Naive thymus-derived CD8-positive, alpha-beta T cell (primary cell): Measurements from ENCODE around the gene PAK4. TPM values are rescaled to one million over a fixed set of nuclear protein-coding genes. Genes with fewer than 3 reads are reported as not detected.
A peak's percentile ranks its signal among the peaks of the same experiment; 100 is the strongest.

ENCODE experiments used
- ATAC-seq, 2 donors: fragments of 150-1000 bp; cut with Tn5 transposase in 1 of 2; sonication (Bioruptor Pico), chemical (Tn5 transposase) in 1 of 2; 1 replicate in 1 of 2; 2 replicates in 1 of 2; pipeline ENCODE4 v1.10.0; 2021; ENCODE audit warnings: mild to moderate bottlenecking in 2 of 2, moderate library complexity in 2 of 2
- POLR2A ChIA-PET: fragments of 350-600 bp; sonication (Branson Sonifier 250); formaldehyde crosslinking; loops from one replicate; lab custom pipeline; 2021; ENCODE audit warnings: antibody characterized with exemption; lab: Charles Lee
- DNase-seq, 10 donors: peaks; one replicate each; pipeline versions ENCODE4 v3.0.0 to v3.0.0-alpha.2; 2020 to 2022
- H3K27ac Mint-ChIP-seq, 10 donors: one replicate each; pipeline ENCODE4 v1.8.0; 2020 to 2022; ENCODE audit warnings: mild to moderate bottlenecking in 10 of 10, mixed read lengths in 10 of 10, moderate library complexity in 4 of 10, inconsistent platforms in 1 of 10
- H3K27me3 Mint-ChIP-seq, 5 donors: one replicate each; pipeline ENCODE4 v1.8.0; 2021 to 2022; ENCODE audit warnings: mixed read lengths in 5 of 5
- H3K36me3 Mint-ChIP-seq, 3 donors: one replicate each; pipeline ENCODE4 v1.8.0; 2020 to 2022; ENCODE audit warnings: mixed read lengths in 3 of 3, mild to moderate bottlenecking in 2 of 3, inconsistent platforms in 1 of 3
- H3K4me1 Mint-ChIP-seq, 4 donors: one replicate each; pipeline ENCODE4 v1.8.0; 2021 to 2022; ENCODE audit warnings: mixed read lengths in 4 of 4
- H3K4me3 Mint-ChIP-seq, 10 donors: one replicate each; pipeline ENCODE4 v1.8.0; 2020 to 2022; ENCODE audit warnings: mild to moderate bottlenecking in 10 of 10, mixed read lengths in 10 of 10, moderate library complexity in 6 of 10, inconsistent platforms in 1 of 10
- H3K9me3 Mint-ChIP-seq, 9 donors: one replicate each; pipeline ENCODE4 v1.8.0; 2020 to 2022; ENCODE audit warnings: mixed read lengths in 9 of 9, mild to moderate bottlenecking in 3 of 9, inconsistent platforms in 1 of 9, moderate library complexity in 1 of 9
- polyA plus RNA-seq, 3 donors: library from polyadenylated mRNA; unstranded; fragments of 300-500 nt; fragmentation: Illumina TruSeq; gene quantifications; one replicate each; pipeline ENCODE4 v1.2.3, GENCODE V29; 2021
- total RNA-seq, 8 experiments: library from RNA in 2 of 8; stranded (reverse) in 2 of 8; gene quantifications; one replicate each; pipeline ENCODE4 v1.2.3 and lab custom pipeline; 2021 to 2026

Gene PAK4
- total and polyA plus RNA-seq, 5 experiments from 2014 or later: 1.3 to 16.8 (median 1.4) TPM

DNA sequence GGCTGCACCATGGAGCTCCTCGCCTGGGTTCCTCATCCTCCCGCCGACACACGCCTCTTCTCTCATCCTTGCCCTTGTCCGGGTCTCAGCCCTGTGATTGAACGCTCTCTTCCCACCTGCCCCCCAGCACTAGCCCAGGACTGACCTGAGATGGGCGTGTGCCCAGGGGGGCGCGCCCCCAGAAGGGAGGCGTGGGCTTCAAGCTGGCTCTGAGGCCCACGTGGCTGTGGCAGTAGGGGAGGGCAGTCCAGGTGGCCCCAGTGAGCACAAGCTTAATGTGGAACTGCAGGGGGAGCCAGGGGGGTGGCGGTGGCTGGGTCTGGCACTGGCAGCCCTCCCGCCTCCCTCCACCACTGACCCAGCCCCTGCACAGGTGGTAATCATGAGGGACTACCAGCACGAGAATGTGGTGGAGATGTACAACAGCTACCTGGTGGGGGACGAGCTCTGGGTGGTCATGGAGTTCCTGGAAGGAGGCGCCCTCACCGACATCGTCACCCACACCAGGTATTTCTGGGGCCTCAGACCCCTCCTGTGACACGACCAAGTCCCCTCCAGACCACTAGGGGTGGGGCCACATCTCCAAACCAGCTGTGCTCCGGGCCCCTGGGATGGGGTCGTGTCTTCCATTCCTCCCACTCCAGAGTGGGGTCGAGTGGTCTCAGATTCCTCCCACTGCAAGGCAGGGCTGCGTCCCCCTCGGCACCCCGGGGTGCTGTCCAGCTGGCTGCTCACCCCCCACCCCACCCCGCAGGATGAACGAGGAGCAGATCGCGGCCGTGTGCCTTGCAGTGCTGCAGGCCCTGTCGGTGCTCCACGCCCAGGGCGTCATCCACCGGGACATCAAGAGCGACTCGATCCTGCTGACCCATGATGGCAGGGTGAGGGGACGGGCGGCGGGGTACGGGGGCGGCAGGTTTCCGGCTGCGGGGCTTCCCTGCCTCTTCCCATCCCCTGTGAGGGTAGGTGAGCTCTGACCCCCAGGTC, 49.3 kb downstream of the PAK4 start:
- no peak for ATAC-seq
- no peak overlapping the region for H3K4me3 Mint-ChIP-seq
- peak overlapping the region in 1 of 10 donors; percentile 67 for H3K27ac Mint-ChIP-seq
- DNase-seq: no peak
- no peaks in the 10 kb centered on the region for H3K27me3 Mint-ChIP-seq
- no peaks in the 10 kb centered on the region for H3K4me1 Mint-ChIP-seq
- H3K9me3 Mint-ChIP-seq: no peaks in the 10 kb centered on the region
- POLR2A ChIA-PET: no interaction called here
- peaks cover 0 to 25% (median 0%) of the 10 kb centered on the region in 3 donors for H3K36me3 Mint-ChIP-seq

- Mint-ChIP-seq H3K27ac (no peak overlapping the region), H3K36me3 (peaks cover 0 to 23% (median 0%) of the 10 kb centered on the region in 3 donors), H3K4me3 (no peak overlapping the region), H3K27me3 (no peaks in the 10 kb centered on the region), H3K4me1 (no peaks in the 10 kb centered on the region), H3K9me3 (no peaks in the 10 kb centered on the region)
- no peak for ATAC-seq
- no peak for DNase-seq
- POLR2A ChIA-PET: interaction anchor here (0.6 kb wide), 1 partner anchor 10 kb away, joined by 3 read pairs; no protein-coding TSS in a partner anchor
Measured at GRCh38 chr19:39175564-39175963, 50.0 kb downstream of the PAK4 start.

- POLR2A ChIA-PET: no interaction called here
- H3K27ac Mint-ChIP-seq: no peak overlapping the region
- no peak for DNase-seq
Measured at GRCh38 chr19:39177110-39177699, 51.6 kb downstream of the PAK4 start.

DNA sequence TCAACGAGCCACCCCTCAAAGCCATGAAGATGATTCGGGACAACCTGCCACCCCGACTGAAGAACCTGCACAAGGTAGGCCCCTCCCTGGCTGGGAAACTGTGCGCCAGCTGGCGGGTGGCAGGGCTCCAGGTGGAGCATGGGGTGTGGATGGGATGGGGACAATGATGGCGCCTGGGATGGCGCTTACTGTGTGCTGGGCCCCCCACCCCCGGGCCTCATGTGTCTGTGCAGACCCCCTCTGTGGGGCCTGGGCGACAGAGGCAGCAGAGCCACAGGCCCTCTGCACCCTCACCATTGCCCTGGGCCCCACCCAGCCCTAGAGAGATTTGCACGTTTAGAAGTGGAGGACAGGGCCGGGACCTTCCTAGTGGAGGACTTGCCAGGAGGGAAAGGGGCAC, 52.1 kb downstream of the PAK4 start:
- H3K9me3 Mint-ChIP-seq: no peaks in the 10 kb centered on the region
- H3K4me1 Mint-ChIP-seq: no peaks in the 10 kb centered on the region
- DNase-seq (no peak), ATAC-seq (no peak)
- POLR2A ChIA-PET: no interaction called here
- no peak overlapping the region for H3K4me3 Mint-ChIP-seq
- peaks cover 0 to 22% (median 0%) of the 10 kb centered on the region in 3 donors for H3K36me3 Mint-ChIP-seq
- H3K27me3 Mint-ChIP-seq: no peaks in the 10 kb centered on the region
- H3K27ac Mint-ChIP-seq: peak overlapping the region in 1 of 10 donors; percentile 33

More at GRCh38 chr19:39177110-39177699, 51.6 kb downstream of the PAK4 start:
- Mint-ChIP-seq H3K9me3 (no peaks in the 10 kb centered on the region), H3K27me3 (no peaks in the 10 kb centered on the region), H3K4me1 (no peaks in the 10 kb centered on the region), H3K36me3 (peaks cover 0 to 22% (median 0%) of the 10 kb centered on the region in 3 donors), H3K4me3 (no peak overlapping the region)
- ATAC-seq: no peak

DNA sequence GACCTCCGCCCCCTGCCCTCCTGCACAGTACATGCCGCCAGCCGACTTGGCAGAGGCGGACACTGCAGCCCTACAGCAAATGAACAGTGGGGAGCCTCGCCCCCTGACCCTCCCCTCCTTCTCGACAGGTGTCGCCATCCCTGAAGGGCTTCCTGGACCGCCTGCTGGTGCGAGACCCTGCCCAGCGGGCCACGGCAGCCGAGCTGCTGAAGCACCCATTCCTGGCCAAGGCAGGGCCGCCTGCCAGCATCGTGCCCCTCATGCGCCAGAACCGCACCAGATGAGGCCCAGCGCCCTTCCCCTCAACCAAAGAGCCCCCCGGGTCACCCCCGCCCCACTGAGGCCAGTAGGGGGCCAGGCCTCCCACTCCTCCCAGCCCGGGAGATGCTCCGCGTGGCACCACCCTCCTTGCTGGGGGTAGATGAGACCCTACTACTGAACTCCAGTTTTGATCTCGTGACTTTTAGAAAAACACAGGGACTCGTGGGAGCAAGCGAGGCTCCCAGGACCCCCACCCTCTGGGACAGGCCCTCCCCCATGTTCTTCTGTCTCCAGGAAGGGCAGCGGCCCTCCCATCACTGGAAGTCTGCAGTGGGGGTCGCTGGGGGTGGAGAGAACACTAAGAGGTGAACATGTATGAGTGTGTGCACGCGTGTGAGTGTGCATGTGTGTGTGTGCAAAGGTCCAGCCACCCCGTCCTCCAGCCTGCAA, 52.9 kb downstream of the PAK4 start:
- Mint-ChIP-seq H3K4me3 (no peak overlapping the region), H3K4me1 (no peaks in the 10 kb centered on the region), H3K27me3 (no peaks in the 10 kb centered on the region), H3K9me3 (no peaks in the 10 kb centered on the region), H3K27ac (no peak overlapping the region), H3K36me3 (peaks cover 0 to 22% (median 0%) of the 10 kb centered on the region in 3 donors)
- ATAC-seq (no peak), DNase-seq (no peak)
- POLR2A ChIA-PET: no interaction called here

GRCh38 chr19:39179754-39180153, 54.2 kb downstream of the PAK4 start:
- H3K27ac Mint-ChIP-seq: no peak overlapping the region

GRCh38 chr19:39180749-39181148, 55.2 kb downstream of the PAK4 start:
- Mint-ChIP-seq H3K9me3 (no peaks in the 10 kb centered on the region), H3K4me1 (no peaks in the 10 kb centered on the region), H3K27me3 (no peaks in the 10 kb centered on the region), H3K36me3 (peaks cover 0 to 20% (median 0%) of the 10 kb centered on the region in 3 donors), H3K4me3 (no peak overlapping the region), H3K27ac (peak overlapping the region in 1 of 10 donors; percentile 40)
- DNase-seq: no peak
- ATAC-seq: no peak
- POLR2A ChIA-PET: no interaction called here

More at GRCh38 chr19:39179754-39180153, 54.2 kb downstream of the PAK4 start:
- Mint-ChIP-seq H3K27me3 (no peaks in the 10 kb centered on the region), H3K36me3 (peaks cover 0 to 22% (median 0%) of the 10 kb centered on the region in 3 donors), H3K4me1 (no peaks in the 10 kb centered on the region), H3K4me3 (no peak overlapping the region), H3K9me3 (no peaks in the 10 kb centered on the region)
- POLR2A ChIA-PET: no interaction called here
- no peak for DNase-seq
- no peak for ATAC-seq

DNA sequence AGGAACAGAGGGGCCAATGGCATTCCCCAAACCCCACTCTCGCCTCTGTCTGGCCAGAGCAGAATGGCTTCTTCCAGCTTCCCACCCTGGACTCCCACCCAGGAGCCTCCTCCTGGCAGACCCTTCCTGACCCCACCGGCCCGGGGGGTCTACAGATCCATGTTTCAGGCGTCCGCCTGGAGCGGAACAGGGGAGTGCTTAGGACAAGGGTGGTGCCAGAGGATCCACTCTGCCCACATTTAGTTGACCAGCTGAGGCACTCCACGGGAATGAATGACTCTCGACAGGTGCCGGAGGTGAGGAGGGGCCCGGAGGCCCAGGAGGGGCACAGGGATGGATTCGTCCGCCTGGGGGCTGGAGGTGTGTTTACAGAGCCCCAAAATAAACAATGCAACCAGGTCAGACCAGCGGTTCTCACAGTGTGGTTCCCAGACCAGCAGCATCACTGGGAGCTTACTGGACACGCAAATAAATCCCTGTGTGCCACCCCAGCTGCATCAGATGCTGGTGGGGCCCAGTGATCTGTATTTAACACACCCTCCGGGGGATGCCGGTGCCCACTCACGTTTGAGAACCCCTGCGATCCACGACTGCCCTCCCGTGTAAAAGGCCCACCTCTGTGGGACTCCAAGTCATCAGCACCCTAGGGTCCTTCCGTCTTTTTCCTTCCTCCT, 56.1 kb downstream of the PAK4 start:
- Mint-ChIP-seq H3K4me3 (no peak overlapping the region), H3K36me3 (peaks cover 0 to 18% (median 0%) of the 10 kb centered on the region in 3 donors), H3K9me3 (no peaks in the 10 kb centered on the region), H3K27ac (peak overlapping the region in 1 of 10 donors; percentile 18), H3K4me1 (no peaks in the 10 kb centered on the region), H3K27me3 (no peaks in the 10 kb centered on the region)
- ATAC-seq (no peak), DNase-seq (no peak)
- POLR2A ChIA-PET: interaction anchor here (0.9 kb wide), 1 partner anchor 311 kb away, joined by 3 read pairs; no protein-coding TSS in a partner anchor

GRCh38 chr19:39182174-39182505, 56.6 kb downstream of the PAK4 start:
- no peak overlapping the region for H3K4me3 Mint-ChIP-seq
- ATAC-seq (no peak), DNase-seq (no peak)
- H3K9me3 Mint-ChIP-seq: no peaks in the 10 kb centered on the region
- peaks cover 0 to under 1% (median 0%) of the 10 kb centered on the region in 4 donors for H3K4me1 Mint-ChIP-seq
- peaks cover 0 to 2% (median under 1%) of the 10 kb centered on the region in 5 donors for H3K27me3 Mint-ChIP-seq
- peaks cover 0 to 13% (median 0%) of the 10 kb centered on the region in 3 donors for H3K36me3 Mint-ChIP-seq
- no peak overlapping the region for H3K27ac Mint-ChIP-seq
- POLR2A ChIA-PET: interaction anchor here (0.9 kb wide), 1 partner anchor 310 kb away, joined by 3 read pairs; no protein-coding TSS in a partner anchor

GRCh38 chr19:39183104-39183503, 57.5 kb downstream of the PAK4 start:
- H3K27ac Mint-ChIP-seq: peak overlapping the region in 1 of 10 donors; percentile 47
- no peak overlapping the region for H3K4me3 Mint-ChIP-seq
- peaks cover 0 to 10% (median 0%) of the 10 kb centered on the region in 3 donors for H3K36me3 Mint-ChIP-seq
- H3K27me3 Mint-ChIP-seq: peaks cover 0 to 4% (median 4%) of the 10 kb centered on the region in 5 donors
- ATAC-seq: no peak
- no peak for DNase-seq
- H3K9me3 Mint-ChIP-seq: no peaks in the 10 kb centered on the region
- POLR2A ChIA-PET: no interaction called here
- peaks cover 0 to 2% (median 0%) of the 10 kb centered on the region in 4 donors for H3K4me1 Mint-ChIP-seq

DNA sequence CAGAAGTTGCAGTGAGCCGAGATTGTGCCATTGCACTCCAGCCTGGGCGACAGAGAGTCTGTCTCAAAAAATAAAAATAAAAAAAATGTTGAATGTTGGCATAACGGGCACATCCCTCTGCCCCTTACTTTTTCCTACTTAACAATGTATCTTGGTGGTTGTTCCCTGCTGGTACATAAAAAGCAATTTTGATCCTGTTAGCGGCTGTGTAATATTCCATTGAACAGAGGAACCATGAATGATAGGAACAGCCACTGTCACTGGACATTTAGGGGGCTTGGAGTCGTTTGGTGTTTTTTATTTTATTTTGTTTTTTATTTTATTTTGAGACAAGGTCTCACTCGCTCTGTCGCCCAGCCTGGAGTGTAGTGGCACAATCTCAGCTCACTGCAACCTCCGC, 60.8 kb downstream of the PAK4 start:
- Mint-ChIP-seq H3K36me3 (no peaks in the 10 kb centered on the region), H3K27ac (no peak overlapping the region), H3K9me3 (no peaks in the 10 kb centered on the region), H3K4me1 (peaks cover 0 to 2% (median 0%) of the 10 kb centered on the region in 4 donors), H3K4me3 (no peak overlapping the region), H3K27me3 (peaks cover 6 to 23% (median 11%) of the 10 kb centered on the region in 5 donors)
- POLR2A ChIA-PET: no interaction called here
- ATAC-seq (no peak), DNase-seq (no peak)

GRCh38 chr19:39187552-39187943, 62.0 kb downstream of the PAK4 start:
- Mint-ChIP-seq H3K27me3 (peaks cover 6 to 25% (median 11%) of the 10 kb centered on the region in 5 donors), H3K27ac (no peak overlapping the region), H3K9me3 (no peaks in the 10 kb centered on the region), H3K4me1 (peaks cover 0 to 2% (median 0%) of the 10 kb centered on the region in 4 donors), H3K4me3 (no peak overlapping the region), H3K36me3 (no peaks in the 10 kb centered on the region)
- POLR2A ChIA-PET: no interaction called here
- DNase-seq (no peak), ATAC-seq (no peak)
